GM04503 (cell line): Measurements from ENCODE around the gene CELSR3.
A peak's percentile ranks its signal among the peaks of the same experiment; 100 is the strongest.

Source experiments
- DNase-seq: peaks from one replicate; pipeline ENCODE4 v3.0.0-alpha.2; 2012; ENCODE audit warnings: low read depth

The CELSR3 gene

DNA sequence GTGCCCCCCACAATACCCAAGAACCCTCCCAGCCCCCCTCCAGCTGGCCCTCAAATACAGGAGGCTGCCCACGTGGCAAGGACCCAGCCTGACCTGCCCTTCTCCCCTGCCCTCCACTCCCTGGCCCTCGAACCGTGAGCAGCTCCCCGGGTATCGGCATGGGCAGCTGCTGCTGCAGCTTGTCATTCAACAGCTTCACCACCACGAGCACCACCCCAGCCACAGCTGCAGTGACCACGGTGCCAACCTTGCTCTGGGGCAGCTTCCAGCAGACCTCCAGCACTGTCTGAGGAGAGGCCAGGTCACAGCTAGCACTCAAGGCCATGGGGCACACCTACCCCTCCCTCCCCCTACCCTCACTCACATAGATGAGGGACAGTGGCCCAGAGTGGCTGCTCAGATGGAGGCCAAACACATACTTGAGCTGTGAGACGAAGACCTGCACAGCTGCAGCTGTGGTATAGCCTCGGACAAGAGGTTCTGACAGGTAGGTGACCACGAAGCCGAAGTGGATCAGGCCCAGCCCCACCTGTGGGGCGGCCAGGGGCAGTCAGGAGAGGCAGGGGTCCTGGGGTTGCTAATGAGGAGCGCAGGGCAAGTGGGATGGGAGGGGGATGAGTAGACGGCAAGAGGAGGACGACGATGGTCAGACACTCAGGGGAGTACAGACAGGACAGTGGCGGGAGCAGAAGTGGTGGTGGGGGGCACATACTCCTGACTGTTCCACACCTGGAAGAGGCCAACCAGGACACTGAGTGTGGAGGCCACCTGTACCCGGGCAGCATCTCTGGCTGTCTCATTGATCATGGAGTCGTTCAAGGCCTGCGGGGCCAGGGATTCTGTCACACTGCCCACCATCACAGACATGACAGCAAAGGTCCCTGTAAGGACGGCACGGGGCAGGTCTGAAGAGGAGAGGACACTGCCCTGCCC lies 30.9 kb downstream of the CELSR3 start:
- DNase-seq: no peak

- DNase-seq: no peak
Observed at GRCh38 chr3:48630833-48631232, 31.9 kb downstream of the CELSR3 start.

- no peak for DNase-seq
Observed at GRCh38 chr3:48630407-48630806, 32.3 kb downstream of the CELSR3 start.

DNA sequence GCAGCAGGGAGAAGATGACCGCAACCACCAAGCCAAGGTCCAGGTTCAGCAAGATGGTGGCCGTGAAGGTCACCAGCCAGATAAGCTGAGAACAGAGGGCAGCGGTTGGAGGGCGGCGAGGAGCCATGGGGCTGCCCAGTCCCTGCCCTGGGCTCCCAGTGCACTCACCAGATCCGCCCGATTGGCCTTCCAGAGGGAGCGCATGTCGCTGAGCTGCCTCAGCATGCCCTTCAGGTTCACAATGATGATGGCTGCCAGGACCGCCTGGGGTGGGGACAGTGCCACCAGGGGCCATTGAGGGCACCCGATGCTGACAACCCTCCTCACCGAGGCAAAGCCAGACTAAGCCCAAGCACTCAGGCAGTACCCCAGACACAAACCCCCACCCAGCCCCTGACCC lies 32.8 kb downstream of the CELSR3 start:
- no peak for DNase-seq

- no peak for DNase-seq
Observed at GRCh38 chr3:48628277-48629017, 34.2 kb downstream of the CELSR3 start.

DNA sequence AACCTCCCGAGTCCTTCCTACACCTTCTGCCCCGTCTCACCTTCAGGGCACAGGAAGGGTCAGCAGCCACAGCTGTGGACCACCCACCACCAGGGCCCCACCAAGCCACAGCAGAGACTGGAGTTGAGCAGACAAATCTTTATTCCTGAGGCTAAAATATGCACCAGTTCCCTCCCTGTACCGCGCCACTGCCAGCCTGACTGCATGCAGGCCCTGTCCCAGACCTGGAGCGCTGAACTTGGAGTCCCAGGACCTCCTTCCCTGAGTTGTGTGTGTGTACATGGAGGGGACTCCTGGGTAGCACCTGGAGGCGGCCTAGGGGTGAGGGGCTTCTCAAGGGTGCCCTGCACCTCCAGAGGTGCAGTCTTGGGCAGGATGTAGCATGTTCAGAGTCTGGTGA lies 37.1 kb downstream of the CELSR3 start:
- DNase-seq: no peak

- DNase-seq: no peak
Observed at GRCh38 chr3:48624767-48625166, 37.9 kb downstream of the CELSR3 start.

DNA sequence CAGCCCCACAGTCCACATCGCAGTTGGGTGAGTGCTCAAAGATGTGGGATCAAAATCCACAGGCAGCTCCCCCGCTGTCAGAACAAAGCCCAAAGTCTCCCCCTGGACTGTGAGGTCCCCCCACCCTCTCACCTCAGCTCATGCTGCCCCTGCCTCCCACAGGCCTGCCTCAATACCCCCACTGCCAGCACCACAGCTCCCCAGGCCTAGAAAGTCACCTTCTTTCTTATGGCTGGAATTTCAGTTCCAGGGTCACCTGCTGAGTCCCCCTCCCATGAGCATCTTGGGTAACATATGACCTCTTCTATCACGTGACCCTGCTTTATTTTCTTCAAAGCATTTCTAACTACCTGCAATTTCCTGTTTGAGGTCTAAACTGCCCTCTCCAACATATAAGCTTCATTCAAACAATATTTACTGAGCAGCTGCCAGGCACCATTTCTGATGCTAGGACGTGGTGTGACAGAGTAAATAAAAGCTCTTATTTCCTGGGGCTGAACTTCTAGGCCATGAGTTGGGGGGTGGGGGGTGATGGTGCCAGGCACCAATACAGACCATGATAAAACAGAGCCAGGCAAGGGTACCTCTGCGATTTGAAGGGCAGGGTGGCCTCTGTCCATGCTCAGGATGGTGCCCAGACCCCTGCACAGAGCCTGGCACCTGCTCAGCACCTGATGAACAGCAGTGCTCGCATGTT lies 38.7 kb downstream of the CELSR3 start:
- no peak for DNase-seq

DNA sequence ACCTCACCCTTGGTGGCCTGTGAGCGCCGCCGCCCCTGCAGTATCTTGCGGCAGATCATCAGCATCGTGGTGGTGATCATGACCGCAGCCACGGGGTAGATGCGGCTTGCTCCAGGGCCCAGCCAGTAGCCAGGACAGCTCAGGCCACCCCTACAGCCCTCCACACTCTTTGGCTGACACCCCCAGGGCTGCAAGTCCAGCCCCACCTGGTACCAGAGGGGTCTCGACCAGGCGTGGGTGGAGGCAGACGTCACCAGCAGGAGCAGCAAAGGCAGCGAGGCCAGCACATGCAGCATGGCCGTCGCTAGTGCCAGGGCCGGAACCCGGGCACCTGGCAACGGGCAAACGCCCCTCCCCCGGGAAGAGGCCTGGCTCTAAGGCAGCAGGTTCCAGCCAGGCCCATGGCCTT lies 41.2 kb downstream of the CELSR3 start, which contains the start of gene TMEM89:
Gene TMEM89 (minus strand): TSS at position 309 of the 409 bp plus-strand sequence. CDS start 13 bp downstream, at position 296.
- DNase-seq: no peak

DNA sequence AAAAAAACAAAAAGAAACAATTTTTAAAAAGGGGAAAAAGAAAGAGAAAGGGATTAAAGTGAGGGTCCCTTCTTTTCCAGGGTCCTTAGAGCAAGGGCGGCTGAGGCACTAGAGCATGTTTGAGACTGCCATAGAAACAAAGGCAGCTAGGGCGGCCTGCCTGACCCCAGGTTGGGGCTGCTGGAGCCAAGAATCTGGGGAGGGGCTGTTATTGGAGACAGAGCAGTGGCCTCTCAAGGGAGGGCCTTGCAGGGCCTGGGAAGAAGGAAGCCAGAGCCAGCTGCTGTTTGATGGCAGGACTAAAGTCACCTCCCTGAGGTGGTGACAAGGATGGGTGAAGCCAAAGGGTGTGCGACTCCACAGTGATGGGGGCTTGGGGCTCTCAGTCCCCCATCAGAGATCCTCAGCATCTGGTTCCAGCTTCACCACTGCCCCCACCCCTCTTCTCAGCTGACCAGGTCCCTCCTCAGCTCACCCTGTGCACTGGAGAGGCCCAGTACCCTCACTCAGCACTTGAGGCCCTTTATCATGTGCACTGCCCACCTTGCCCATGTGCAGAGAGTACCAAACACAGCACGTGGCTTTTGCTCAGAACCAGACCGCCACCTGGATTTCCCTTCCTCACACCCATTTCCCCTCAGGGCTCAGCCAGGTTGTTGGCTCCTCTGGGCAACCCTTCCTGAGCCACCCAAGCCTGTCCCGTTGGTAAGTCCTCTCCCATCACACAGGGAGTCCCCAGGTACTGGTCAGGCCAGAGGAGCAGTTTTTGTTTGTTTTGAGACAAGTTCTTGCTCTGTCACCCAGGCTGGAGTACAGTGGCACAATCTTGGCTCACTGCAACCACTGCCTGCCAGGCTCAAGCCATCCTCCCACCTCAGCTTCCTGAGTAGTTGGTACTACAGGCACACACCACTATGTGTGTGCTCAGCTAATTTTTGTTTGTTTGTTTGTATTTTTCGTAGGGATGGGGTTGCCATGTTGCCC lies 42.9 kb downstream of the CELSR3 start:
- DNase-seq: no peak

- DNase-seq: no peak
Observed at GRCh38 chr3:48617559-48617958, 45.1 kb downstream of the CELSR3 start.

DNA sequence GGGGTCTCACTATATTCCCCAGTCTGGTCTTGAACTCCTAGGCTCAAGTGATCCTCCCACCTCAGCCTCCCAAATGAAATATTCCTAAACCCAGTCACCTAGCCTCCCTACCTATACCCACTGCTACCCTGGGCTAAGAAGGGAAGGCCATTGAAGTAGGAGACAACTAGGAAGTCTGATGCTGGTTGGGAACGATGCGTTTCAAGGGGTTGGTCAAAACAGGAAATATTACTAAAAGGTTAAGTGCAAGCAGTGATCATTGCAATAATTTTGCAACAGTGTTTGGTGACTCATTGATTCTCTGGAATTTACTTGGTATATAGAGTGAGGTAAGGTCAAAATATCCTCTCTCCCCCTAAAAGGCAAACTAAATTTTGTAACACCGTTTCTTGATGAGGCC lies 48.6 kb downstream of the CELSR3 start:
- DNase-seq: peak; percentile 68

GRCh38 chr3:48612309-48612708 lies 50.4 kb downstream of the CELSR3 start:
- DNase-seq: no peak

DNA sequence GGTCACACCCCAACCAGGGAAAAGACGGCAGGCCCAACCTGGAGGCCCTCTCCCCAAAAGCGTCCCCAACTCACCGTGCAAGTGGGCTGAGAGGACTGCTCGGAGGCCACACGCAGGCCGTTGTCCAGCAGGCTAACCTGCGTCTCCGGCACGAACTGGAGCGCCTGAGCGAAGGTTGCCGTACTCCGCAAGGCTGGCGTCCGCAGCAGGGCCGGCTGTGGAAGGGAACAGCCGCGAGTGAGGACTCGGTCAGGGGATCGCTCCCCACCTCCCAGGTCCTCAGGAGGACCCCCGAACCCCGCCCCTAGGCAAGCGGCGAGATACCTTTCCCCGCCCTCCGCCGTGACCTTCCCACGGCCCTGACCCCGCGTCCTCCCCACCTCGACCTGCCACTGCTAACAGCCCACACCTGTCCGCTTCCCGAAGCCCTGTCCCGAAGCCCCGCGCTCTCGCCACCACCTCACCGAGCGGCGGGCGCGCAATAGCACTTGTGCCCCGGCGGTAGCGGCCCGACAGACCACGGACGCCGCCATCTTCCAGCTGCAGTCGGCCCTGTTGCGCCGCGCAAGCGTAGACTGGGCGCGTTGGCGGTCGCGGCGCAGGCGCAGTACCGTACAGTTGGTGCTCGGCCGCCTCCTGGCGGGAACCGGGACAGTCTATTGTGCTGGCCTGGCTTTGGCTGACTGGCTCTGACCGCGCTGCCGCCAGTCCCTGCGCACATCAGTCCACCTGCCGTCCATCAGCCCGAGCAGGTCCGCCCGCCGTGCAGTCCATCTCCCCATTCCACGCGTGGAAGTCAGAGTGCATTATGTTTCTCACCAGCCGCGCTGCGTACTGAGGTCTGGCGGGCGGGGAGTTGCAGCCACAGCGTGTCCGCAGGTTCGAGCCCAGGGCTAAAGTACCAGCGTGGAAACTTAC lies 53.3 kb downstream of the CELSR3 start, which contains the start of gene UQCRC1:
Gene UQCRC1 (minus strand): TSS at position 559 of the 918 bp plus-strand sequence. CDS start 26 bp downstream, at position 533.
- DNase-seq: peak; percentile 56

DNA sequence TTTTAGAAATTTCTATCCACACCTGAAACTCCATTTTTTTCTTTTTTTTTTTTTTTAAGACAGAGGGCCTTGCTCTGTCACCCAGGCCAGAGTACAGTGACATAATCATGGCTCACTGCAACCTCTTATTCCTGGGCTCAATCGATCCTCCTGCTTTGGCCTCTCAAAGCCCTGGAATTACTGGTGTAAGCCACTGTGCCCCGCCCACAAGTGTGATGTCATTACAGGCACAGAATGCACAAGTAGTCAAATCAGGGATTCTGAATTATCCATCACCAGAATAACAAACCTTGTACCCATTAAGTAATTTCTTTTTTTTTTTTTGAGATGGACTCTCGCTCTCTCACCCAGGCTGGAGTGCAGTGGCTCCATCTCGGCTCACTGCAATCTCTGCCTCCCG lies 55.2 kb downstream of the CELSR3 start:
- no peak for DNase-seq

DNA sequence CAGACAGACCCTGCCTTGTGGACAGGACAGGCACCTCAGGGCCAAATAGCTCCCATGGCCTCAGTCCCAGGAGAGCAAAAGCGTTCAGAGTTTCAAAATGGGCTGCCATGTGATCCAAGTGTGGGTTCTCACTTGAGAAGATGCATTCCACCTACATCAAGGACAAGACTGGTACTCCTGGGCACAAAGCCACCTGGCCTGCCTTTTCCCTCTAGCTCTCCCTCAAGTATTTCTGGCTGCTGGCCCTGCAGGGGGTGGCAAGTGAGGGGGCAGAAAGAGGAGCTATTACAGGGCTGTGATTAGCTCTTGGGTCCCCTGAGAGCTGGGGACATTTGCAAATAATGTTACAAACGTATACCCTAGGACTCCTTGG lies 61.1 kb downstream of the CELSR3 start:
- no peak for DNase-seq

DNA sequence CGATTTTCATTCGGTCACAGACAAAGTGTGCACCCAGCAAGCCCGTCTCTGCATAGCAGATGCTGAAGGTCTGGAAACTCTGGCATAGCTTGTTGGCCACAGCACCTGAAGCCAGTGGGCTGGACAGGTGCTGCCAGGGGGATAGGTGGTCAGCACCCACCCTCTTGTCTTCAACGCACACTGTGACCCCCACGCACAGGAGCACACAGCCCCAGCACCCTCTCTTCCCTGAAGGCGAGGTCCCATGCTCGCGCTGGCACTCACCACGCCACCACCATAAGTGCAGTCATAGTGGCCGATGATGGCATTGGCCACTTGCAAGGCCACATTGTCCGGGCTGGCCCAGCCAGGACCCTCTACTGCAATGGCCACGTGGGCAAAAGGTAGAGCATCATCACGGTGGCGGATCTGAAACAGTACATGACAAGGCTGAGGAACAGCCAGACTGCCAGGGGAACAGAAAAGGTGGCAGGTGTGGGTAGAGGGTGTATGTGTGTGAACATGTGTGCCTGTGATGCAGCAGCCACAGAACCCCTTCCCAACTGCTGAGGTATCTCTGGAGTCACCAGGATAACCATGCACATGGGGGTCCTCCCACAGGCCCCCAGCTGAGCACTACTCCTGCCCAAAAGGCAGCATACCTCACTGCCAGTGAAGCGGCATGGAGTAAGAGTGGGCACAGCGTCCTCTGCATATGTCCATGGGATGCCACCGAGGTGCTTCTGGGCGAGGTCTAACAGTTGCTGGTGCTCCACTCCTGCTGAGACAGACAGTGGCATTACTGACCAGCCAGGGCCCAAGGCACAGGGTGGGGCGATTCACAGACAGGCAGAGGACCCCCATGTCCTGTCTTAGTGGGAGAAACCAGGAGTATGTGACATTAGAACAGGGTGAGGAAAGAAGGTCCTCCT lies 61.7 kb downstream of the CELSR3 start:
- no peak for DNase-seq

- no peak for DNase-seq
Observed at GRCh38 chr3:48599509-48600285, 63.0 kb downstream of the CELSR3 start.
